CD4-positive, alpha-beta T cell treated with Interleukin-2 at 100 ng/mL for 4 hours (primary cell): ENCODE data around the gene GPRASP3.
"Not testable (repeated sequence)": the region's sequence is repeated elsewhere in the genome, so short reads cannot be mapped to it uniquely, and the experiment has no call there.

Experiments
- DNase-seq: peaks from one replicate; pipeline ENCODE4 v3.0.0-alpha.2; 2020; ENCODE audit warnings: low spot score

GPRASP3 gene

GRCh38 chrX:102720237-102721168 is at the start of gene GPRASP3:
TSS of gene GPRASP3 (plus strand) at chrX:102720743. CDS start at chrX:102748996, 28,253 bp downstream.
- peak; percentile 64 for DNase-seq

GRCh38 chrX:102672856-102673255 is 47.7 kb upstream of the GPRASP3 start:
- no peak for DNase-seq

GRCh38 chrX:102677479-102677878 is 43.1 kb upstream of the GPRASP3 start:
- DNase-seq: not testable (repeated sequence)

- no peak for DNase-seq
Measured at GRCh38 chrX:102684772-102685520, 35.6 kb upstream of the GPRASP3 start.

- no peak for DNase-seq
Measured at GRCh38 chrX:102694749-102695148, 25.8 kb upstream of the GPRASP3 start.

GRCh38 chrX:102696306-102696705 is 24.2 kb upstream of the GPRASP3 start:
- no peak for DNase-seq

- DNase-seq: no peak
Measured at GRCh38 chrX:102697494-102697893, 23.0 kb upstream of the GPRASP3 start.

GRCh38 chrX:102708900-102709299 is 11.6 kb upstream of the GPRASP3 start:
- no peak for DNase-seq

- DNase-seq: no peak
Measured at GRCh38 chrX:102711872-102712215, 8.7 kb upstream of the GPRASP3 start.

- DNase-seq: no peak
Measured at GRCh38 chrX:102712216-102712966, 8.2 kb upstream of the GPRASP3 start, which contains the start of gene GPRASP2. TSS of gene GPRASP2 (plus strand) at chrX:102712448. CDS start at chrX:102714870, 2,422 bp downstream.

- DNase-seq: no peak
Measured at GRCh38 chrX:102712981-102713625, 7.4 kb upstream of the GPRASP3 start.

- DNase-seq: no peak
Measured at GRCh38 chrX:102714994-102715393, 5.5 kb upstream of the GPRASP3 start.

- DNase-seq: no peak
Measured at GRCh38 chrX:102715967-102716366, 4.6 kb upstream of the GPRASP3 start.

- DNase-seq: not testable (repeated sequence)
Measured at GRCh38 chrX:102721169-102721506, 595 bp downstream of the GPRASP3 start.

- DNase-seq: no peak
Measured at GRCh38 chrX:102723456-102723855, 2.9 kb downstream of the GPRASP3 start.

GRCh38 chrX:102727761-102728160 is 7.2 kb downstream of the GPRASP3 start:
- DNase-seq: no peak

- no peak for DNase-seq
Measured at GRCh38 chrX:102728646-102729045, 8.1 kb downstream of the GPRASP3 start.

- DNase-seq: no peak
Measured at GRCh38 chrX:102739657-102740056, 19.1 kb downstream of the GPRASP3 start.

- DNase-seq: no peak
Measured at GRCh38 chrX:102744307-102744706, 23.8 kb downstream of the GPRASP3 start.

- no peak for DNase-seq
Measured at GRCh38 chrX:102745513-102745856, 24.9 kb downstream of the GPRASP3 start.

GRCh38 chrX:102745857-102746584 is 25.5 kb downstream of the GPRASP3 start:
- DNase-seq: no peak
